Panc1 (cell line): ENCODE measurements around the gene IL17D. TPM values are rescaled to one million over a fixed set of nuclear protein-coding genes. Genes with fewer than 3 reads are reported as not detected.

Source experiments
- ATAC-seq: fragments of 200-7000 bp; cut with Tn5 transposase; 2 replicates; pipeline ENCODE4 v1.9.1; 2020; ENCODE audit warnings: mild to moderate bottlenecking, moderate library complexity
- BruUV-seq: library from RNA; stranded (reverse); fragments of 400-500 nt; replicated peaks from 2 replicates; lab custom pipeline; 2021; lab: Mats Ljungman, UMichigan
- CTCF ChIA-PET: fragments of 300-600 bp; sonication (Branson Sonifier 250); formaldehyde crosslinking; loops from one replicate; lab custom pipeline; 2022; ENCODE audit warnings: antibody characterized with exemption; lab: Charles Lee
- POLR2A ChIA-PET: fragments of 300-600 bp; sonication (Branson Sonifier 250); formaldehyde crosslinking; loops from one replicate; lab custom pipeline; 2022; ENCODE audit warnings: antibody characterized with exemption; lab: Charles Lee
- DNase-seq: peaks from one replicate; pipeline ENCODE4 v3.0.0-alpha.2; 2010; ENCODE audit warnings: low read depth, low spot score
- H3K27ac ChIP-seq: 2 replicates; pipeline ENCODE4 v1.5.1; 2011; ENCODE audit warnings: mild to moderate bottlenecking, low read length, inconsistent platforms
- H3K27me3 ChIP-seq: fragments of 200-500 bp; sonication (Bioruptor generic); 2 replicates; pipeline ENCODE4 v1.6.0; 2014; ENCODE audit warnings: low read length, inconsistent platforms; ENCODE audit not compliant: control insufficient read depth, insufficient read depth
- H3K36me3 ChIP-seq: fragments of 200-500 bp; sonication (Bioruptor generic); 2 replicates; pipeline ENCODE4 v1.5.1; 2014; ENCODE audit warnings: inconsistent platforms, mild to moderate bottlenecking, low read length, moderate library complexity; ENCODE audit not compliant: control insufficient read depth, insufficient read depth
- H3K4me1 ChIP-seq: 2 replicates; pipeline ENCODE4 v1.5.1; 2011; ENCODE audit warnings: inconsistent platforms, mild to moderate bottlenecking, low read length, moderate library complexity; ENCODE audit not compliant: control insufficient read depth, insufficient read depth
- H3K4me3 ChIP-seq, 2 experiments: 2 replicates each; pipeline ENCODE4 v1.5.1; 2011 to 2012; ENCODE audit warnings: low read depth in 2 of 2, low read length in 2 of 2, mild to moderate bottlenecking in 2 of 2, inconsistent platforms in 1 of 2, moderate library complexity in 1 of 2
- H3K9me3 ChIP-seq: fragments of 200-500 bp; sonication (Bioruptor generic); 2 replicates; pipeline ENCODE4 v1.5.1; 2014; ENCODE audit warnings: low read depth, mild to moderate bottlenecking, inconsistent platforms, low read length, moderate library complexity; ENCODE audit not compliant: control insufficient read depth, insufficient read depth
- CTCF ChIP-seq: fragments of 450-650 bp; IDR thresholded peaks from 2 replicates; pipeline ENCODE4 v1.5.1; 2017; ENCODE audit warnings: mild to moderate bottlenecking
- POLR2AphosphoS5 ChIP-seq: IDR thresholded peaks from 2 replicates; pipeline ENCODE4 v1.6.1; 2012; ENCODE audit warnings: mild to moderate bottlenecking, low read depth, low read length, moderate library complexity
- REST ChIP-seq, 2 experiments: IDR thresholded peaks; 2 replicates each; pipeline ENCODE4 v1.6.1; 2011 to 2012; ENCODE audit warnings: low read depth in 2 of 2, control low read depth in 1 of 2, low read length in 1 of 2, mild to moderate bottlenecking in 1 of 2, moderate library complexity in 1 of 2; ENCODE audit not compliant: insufficient read depth in 1 of 2
- SIN3A ChIP-seq: IDR thresholded peaks from 2 replicates; pipeline ENCODE4 v1.6.1; 2012; ENCODE audit warnings: low read depth, mild to moderate bottlenecking, low read length, moderate library complexity, borderline replicate concordance; ENCODE audit not compliant: insufficient read depth
- TCF7L2 ChIP-seq: IDR thresholded peaks from 2 replicates; pipeline ENCODE4 v1.6.1; 2011; ENCODE audit warnings: mild to moderate bottlenecking, low read depth, low read length, inconsistent platforms
- in situ Hi-C: cut with HindIII; loops from 2 replicates; pipeline ENCODE4 v1.10.0; 2016; ENCODE audit warnings: low sequenced_read_pairs, low pct_unique_long_range_greater_than_20kb
- intact Hi-C: fragments of 100-400 bp; cut with micrococcal nuclease; formaldehyde crosslinking; loops from one replicate; pipeline ENCODE4 v1.10.0; 2022; ENCODE audit not compliant: unreplicated experiment
- total RNA-seq: library from RNA; stranded (reverse); gene quantifications from one replicate; pipeline ENCODE4 v1.2.1, GENCODE V29; 2021; ENCODE audit not compliant: unreplicated experiment

Gene IL17D
- total RNA-seq, 1 experiment from 2014 or later: 0.46 TPM

- ChIA-PET POLR2A (no interaction called here), CTCF (no interaction called here)
- Histone ChIP-seq H3K4me1 (peaks cover 6% of the 10 kb centered on the region), H3K27me3 (no peaks in the 10 kb centered on the region), H3K4me3 (no peak overlapping the region), H3K36me3 (no peaks in the 10 kb centered on the region), H3K27ac (no peak overlapping the region), H3K9me3 (no peaks in the 10 kb centered on the region)
- TF ChIP-seq SIN3A (no peak), CTCF (no peak), REST (IDR thresholded peaks at IDR 0.05; ENCODE audit: insufficient read depth in 1 of 2, low read depth in 2 of 2, low read length in 1 of 2) (no peak), POLR2AphosphoS5 (no peak), TCF7L2 (no peak)
- in situ Hi-C loops: no loop called here
- ATAC-seq (no peak), DNase-seq (no peak)
- intact Hi-C loops: no loop called here
- no TSS peak for BruUV-seq
Measured at GRCh38 chr13:20709782-20710181, 6.3 kb downstream of the IL17D start.

- TF ChIP-seq POLR2AphosphoS5: no peak
- peak; percentile 69 for TF ChIP-seq CTCF
- no peak for TF ChIP-seq REST (IDR thresholded peaks at IDR 0.05; ENCODE audit: insufficient read depth in 1 of 2, low read depth in 2 of 2, low read length in 1 of 2)
- no peaks in the 10 kb centered on the region for H3K27me3 ChIP-seq
- no peaks in the 10 kb centered on the region for H3K9me3 ChIP-seq
- no peak for DNase-seq
- ATAC-seq: peak; percentile 72
- peaks cover 6% of the 10 kb centered on the region; the same call in 1 of the 2 replicates for H3K4me1 ChIP-seq
- CTCF ChIA-PET: interaction anchor here (0.5 to 0.7 kb wide), 3 partner anchors 133 to 868 kb away, joined by 4 to 6 read pairs (median 5); no protein-coding TSS in a partner anchor
- in situ Hi-C loops (no loop called here), intact Hi-C loops (no loop called here)
- no TSS peak for BruUV-seq
- POLR2A ChIA-PET: no interaction called here
- no peaks in the 10 kb centered on the region for H3K36me3 ChIP-seq
- H3K27ac ChIP-seq: no peak overlapping the region
- no peak overlapping the region for H3K4me3 ChIP-seq
Measured at GRCh38 chr13:20711301-20712044, 8.0 kb downstream of the IL17D start.
